Colon (tissue), 2 donors: ENCODE results near the gene ASIC1.
A peak's percentile ranks its signal among the peaks of the same experiment; 100 is the strongest.
"Not testable (repeated sequence)": the region's sequence is repeated elsewhere in the genome, so short reads cannot be mapped to it uniquely, and the experiment has no call there.

Experiments
- FAIRE-seq: peaks from 2 replicates; lab custom pipeline; 2012; peaks lifted over from hg19 to GRCh38; lab: Jason Lieb, UNC
- donor health status: control.
- donor health status: control.

The ASIC1 gene

GRCh38 chr12:50057000-50057841, at the start of gene ASIC1:
Gene ASIC1, plus strand, starts transcription at chr12:50057596. Its CDS starts 1,171 bp downstream, at chr12:50058767.
- FAIRE-seq = no peak

GRCh38 chr12:50013361-50014147, 43.8 kb upstream of the ASIC1 start:
- FAIRE-seq = no peak

GRCh38 chr12:50014342-50014741, 43.1 kb upstream of the ASIC1 start:
- FAIRE-seq = no peak

- FAIRE-seq = no peak
Measured at GRCh38 chr12:50016501-50017475, 40.6 kb upstream of the ASIC1 start.

GRCh38 chr12:50017641-50018040, 39.8 kb upstream of the ASIC1 start:
- no peak for FAIRE-seq

- FAIRE-seq = no peak
Measured at GRCh38 chr12:50018154-50018553, 39.2 kb upstream of the ASIC1 start.

- FAIRE-seq = no peak
Measured at GRCh38 chr12:50018968-50019367, 38.4 kb upstream of the ASIC1 start.

- no peak for FAIRE-seq
Measured at GRCh38 chr12:50019524-50019923, 37.9 kb upstream of the ASIC1 start.

GRCh38 chr12:50021031-50021430, 36.4 kb upstream of the ASIC1 start:
- no peak for FAIRE-seq

- FAIRE-seq = no peak
Measured at GRCh38 chr12:50022903-50023302, 34.5 kb upstream of the ASIC1 start.

- no peak for FAIRE-seq
Measured at GRCh38 chr12:50024227-50024626, 33.2 kb upstream of the ASIC1 start.

- FAIRE-seq = no peak
Measured at GRCh38 chr12:50024805-50025186, 32.6 kb upstream of the ASIC1 start.

- peak; percentile 80 for FAIRE-seq
Measured at GRCh38 chr12:50025187-50026059, 32.0 kb upstream of the ASIC1 start, which contains the start of gene RACGAP1. Gene RACGAP1, minus strand, starts transcription at chr12:50025494. Its CDS starts 8,779 bp downstream, at chr12:50016715.

- FAIRE-seq = no peak
Measured at GRCh38 chr12:50026691-50027090, 30.7 kb upstream of the ASIC1 start.

GRCh38 chr12:50030449-50030848, 26.9 kb upstream of the ASIC1 start:
- not testable (repeated sequence) for FAIRE-seq

GRCh38 chr12:50032515-50032853, 24.9 kb upstream of the ASIC1 start:
- FAIRE-seq = no peak

GRCh38 chr12:50032854-50033581, 24.4 kb upstream of the ASIC1 start:
- FAIRE-seq = no peak

GRCh38 chr12:50038336-50038735, 19.1 kb upstream of the ASIC1 start:
- no peak for FAIRE-seq

- no peak for FAIRE-seq
Measured at GRCh38 chr12:50039151-50039835, 18.1 kb upstream of the ASIC1 start.

- FAIRE-seq = no peak
Measured at GRCh38 chr12:50040657-50041056, 16.7 kb upstream of the ASIC1 start.
